Astrocyte (in vitro differentiated cells and primary cell): Measurements from ENCODE around the gene ENTPD8. TPM values are rescaled to one million over a fixed set of nuclear protein-coding genes. Genes with fewer than 3 reads are reported as not detected.

Experiments used
- DNase-seq: peaks from one replicate; pipeline ENCODE4 v3.0.0-alpha.2; 2010; ENCODE audit warnings: low read depth
- FAIRE-seq: peaks from 2 replicates; lab custom pipeline; 2011; peaks lifted over from hg19 to GRCh38; lab: Jason Lieb, UNC
- H2AFZ ChIP-seq: 2 replicates; pipeline ENCODE4 v1.6.0; 2012; ENCODE audit warnings: low read depth, low read length, inconsistent platforms
- H3K27ac ChIP-seq: 2 replicates; pipeline ENCODE4 v1.5.1; 2011; ENCODE audit warnings: low read depth, low read length, inconsistent platforms
- H3K27me3 ChIP-seq: 2 replicates; pipeline ENCODE4 v1.6.0; 2011; ENCODE audit warnings: low read length, inconsistent platforms; ENCODE audit not compliant: insufficient read depth
- H3K36me3 ChIP-seq: 2 replicates; pipeline ENCODE4 v1.5.1; 2011; ENCODE audit warnings: low read length, inconsistent platforms; ENCODE audit not compliant: insufficient read depth
- H3K4me1 ChIP-seq: 2 replicates; pipeline ENCODE4 v1.5.1; 2011; ENCODE audit warnings: low read length, inconsistent platforms; ENCODE audit not compliant: insufficient read depth
- H3K4me2 ChIP-seq: 2 replicates; pipeline ENCODE4 v1.6.0; 2012; ENCODE audit warnings: low read length, inconsistent platforms
- H3K4me3 ChIP-seq: 2 replicates; pipeline ENCODE4 v1.5.1; 2011; ENCODE audit warnings: low read depth, mild to moderate bottlenecking, low read length, inconsistent platforms; ENCODE audit not compliant: insufficient read depth
- H3K79me2 ChIP-seq: 2 replicates; pipeline ENCODE4 v1.6.0; 2012; ENCODE audit warnings: mild to moderate bottlenecking, low read length, inconsistent platforms; ENCODE audit not compliant: insufficient read depth
- H3K9ac ChIP-seq: 2 replicates; pipeline ENCODE4 v1.6.0; 2012; ENCODE audit warnings: mild to moderate bottlenecking, low read length, inconsistent platforms
- H3K9me3 ChIP-seq: 2 replicates; pipeline ENCODE4 v1.5.1; 2012; ENCODE audit warnings: low read depth, mild to moderate bottlenecking, low read length, inconsistent platforms; ENCODE audit not compliant: insufficient read depth
- H4K20me1 ChIP-seq: 2 replicates; pipeline ENCODE4 v1.6.0; 2012; ENCODE audit warnings: low read length, inconsistent platforms; ENCODE audit not compliant: insufficient read depth
- H3K27ac Mint-ChIP-seq: one replicate; pipeline ENCODE4 v1.8.0; 2021; ENCODE audit warnings: mild to moderate bottlenecking, mixed read lengths; ENCODE audit not compliant: unreplicated experiment
- H3K27me3 Mint-ChIP-seq: one replicate; pipeline ENCODE4 v1.8.0; 2021; ENCODE audit warnings: low read depth, mixed read lengths; ENCODE audit not compliant: unreplicated experiment
- H3K36me3 Mint-ChIP-seq: one replicate; pipeline ENCODE4 v1.8.0; 2021; ENCODE audit warnings: low read depth, mixed read lengths; ENCODE audit not compliant: unreplicated experiment
- H3K4me1 Mint-ChIP-seq: one replicate; pipeline ENCODE4 v1.8.0; 2021; ENCODE audit warnings: low read depth, mixed read lengths; ENCODE audit not compliant: unreplicated experiment
- H3K4me3 Mint-ChIP-seq: one replicate; pipeline ENCODE4 v1.8.0; 2021; ENCODE audit warnings: mild to moderate bottlenecking, moderate library complexity, mixed read lengths; ENCODE audit not compliant: unreplicated experiment
- H3K9me3 Mint-ChIP-seq: one replicate; pipeline ENCODE4 v1.8.0; 2021; ENCODE audit warnings: mild to moderate bottlenecking, mixed read lengths; ENCODE audit not compliant: unreplicated experiment
- CTCF ChIP-seq: IDR thresholded peaks from 2 replicates; pipeline ENCODE4 v1.5.1; 2011; ENCODE audit warnings: low read depth, mild to moderate bottlenecking, inconsistent platforms, low read length, moderate library complexity; ENCODE audit not compliant: insufficient read depth
- EZH2 ChIP-seq: IDR thresholded peaks from 2 replicates; pipeline ENCODE4 v1.6.1; 2012; ENCODE audit warnings: mild to moderate bottlenecking, low read length, inconsistent platforms; ENCODE audit not compliant: insufficient read depth
- total RNA-seq: library from RNA; stranded (reverse); gene quantifications from 2 replicates; pipeline ENCODE4 v1.2.1, GENCODE V29; 2021

The ENTPD8 gene
- total RNA-seq, 1 donor from 2014 or later: 0.11 TPM

- peaks cover 41% of the 10 kb centered on the region for H4K20me1 ChIP-seq
- no peaks in the 10 kb centered on the region for H3K9me3 ChIP-seq
- peak within 1 kb of the TSS; percentile 88 for H2AFZ ChIP-seq
- DNase-seq (peak; percentile 66), FAIRE-seq (no peak)
- Mint-ChIP-seq H3K27ac (no peak within 1 kb of the TSS), H3K9me3 (no peaks in the 10 kb centered on the region), H3K4me3 (peak within 1 kb of the TSS; percentile 62), H3K36me3 (peaks cover 3% of the 10 kb centered on the region), H3K27me3 (no peaks in the 10 kb centered on the region), H3K4me1 (peaks cover 10% of the 10 kb centered on the region)
- H3K27me3 ChIP-seq: no peaks in the 10 kb centered on the region
- peak within 1 kb of the TSS; percentile 48 for H3K27ac ChIP-seq
- H3K79me2 ChIP-seq: no peaks in the 10 kb centered on the region
- H3K9ac ChIP-seq: peak within 1 kb of the TSS; percentile 82
- peak within 1 kb of the TSS; percentile 96 for H3K4me2 ChIP-seq
- TF ChIP-seq EZH2 (no peak), CTCF (no peak)
- H3K4me1 ChIP-seq: peaks cover 48% of the 10 kb centered on the region
- H3K36me3 ChIP-seq: no peaks in the 10 kb centered on the region
- peak within 1 kb of the TSS; percentile 67 for H3K4me3 ChIP-seq
Measured at GRCh38 chr9:137459152-137459600, 18.0 kb upstream of the ENTPD8 start, which contains the start of gene NSMF. Gene NSMF, minus strand, starts transcription at chr9:137459334. Its CDS starts 232 bp downstream, at chr9:137459102.

- no peak overlapping the region for H3K27ac ChIP-seq
- H3K4me3 ChIP-seq: peak overlapping the region; percentile 67
- H3K36me3 Mint-ChIP-seq: peaks cover 6% of the 10 kb centered on the region
- H3K4me2 ChIP-seq: peak overlapping the region; percentile 96
- peaks cover 44% of the 10 kb centered on the region for H4K20me1 ChIP-seq
- peak overlapping the region; percentile 47 for H2AFZ ChIP-seq
- H3K27me3 Mint-ChIP-seq: no peaks in the 10 kb centered on the region
- H3K9ac ChIP-seq: peak overlapping the region; percentile 82
- peak overlapping the region; percentile 57 for H3K4me3 Mint-ChIP-seq
- no peak for FAIRE-seq
- DNase-seq: peak; percentile 8
- H3K36me3 ChIP-seq: no peaks in the 10 kb centered on the region
- no peaks in the 10 kb centered on the region for H3K79me2 ChIP-seq
- H3K9me3 Mint-ChIP-seq: no peaks in the 10 kb centered on the region
- no peak overlapping the region for H3K27ac Mint-ChIP-seq
- no peaks in the 10 kb centered on the region for H3K27me3 ChIP-seq
- TF ChIP-seq CTCF (no peak), EZH2 (no peak)
- H3K9me3 ChIP-seq: no peaks in the 10 kb centered on the region
- peaks cover 10% of the 10 kb centered on the region for H3K4me1 Mint-ChIP-seq
- peaks cover 48% of the 10 kb centered on the region for H3K4me1 ChIP-seq
Measured at GRCh38 chr9:137458194-137459151, 17.3 kb upstream of the ENTPD8 start.
